Mammary epithelial cell (primary cell): ENCODE results near the gene WDR27.

Source experiments
- CTCF ChIP-seq, 2 donors: IDR thresholded peaks in 1 of 2; conservative IDR thresholded peaks in 1 of 2; 2 replicates each; pipeline ENCODE4 v1.5.1; 2011 to 2012; ENCODE audit warnings: inconsistent platforms in 2 of 2, low read length in 2 of 2, mild to moderate bottlenecking in 2 of 2, control low read depth in 1 of 2, low read depth in 1 of 2; ENCODE audit not compliant: insufficient read depth in 1 of 2; ENCODE audit errors: extremely low read depth in 1 of 2
- EZH2 ChIP-seq: IDR thresholded peaks from 2 replicates; pipeline ENCODE4 v1.6.1; 2012; ENCODE audit warnings: low read length, inconsistent platforms, borderline replicate concordance

GRCh38 chr6:169723991-169724493 is 22.2 kb upstream of the WDR27 start:
- TF ChIP-seq CTCF (conservative IDR thresholded peaks at IDR 0.05 in 1 of 2, IDR thresholded peaks at IDR 0.05 in 1 of 2; ENCODE audit: extremely low read depth in 1 of 2, insufficient read depth in 1 of 2, low read depth in 1 of 2, low read length in 2 of 2) (no peak), EZH2 (no peak)
